IMR-90 (cell line): ENCODE data around the gene RERE.

Experiments
- CEBPB ChIP-seq: IDR thresholded peaks from 2 replicates; pipeline ENCODE4 v1.6.1; 2012; ENCODE audit warnings: low read depth, low read length, improper control_type of control experiment
- POLR2A ChIP-seq: IDR thresholded peaks from 2 replicates; pipeline ENCODE4 v1.6.1; 2012; ENCODE audit warnings: mild to moderate bottlenecking, low read depth, low read length
- RAD21 ChIP-seq: IDR thresholded peaks from 2 replicates; pipeline ENCODE4 v1.6.1; 2012; ENCODE audit warnings: low read length, improper control_type of control experiment
- RFX5 ChIP-seq: IDR thresholded peaks from 2 replicates; pipeline ENCODE4 v1.8.0; 2012; ENCODE audit warnings: low read depth, mild to moderate bottlenecking, low read length, moderate library complexity
- SMC3 ChIP-seq: fragments of 150-350 bp; IDR thresholded peaks from 2 replicates; pipeline ENCODE4 v1.6.1; 2016; ENCODE audit warnings: low read depth, mild to moderate bottlenecking, antibody characterized with exemption, low read length, moderate library complexity
- USF2 ChIP-seq: fragments of 150-350 bp; IDR thresholded peaks from 2 replicates; pipeline ENCODE4 v1.6.1; 2017; ENCODE audit warnings: mild to moderate bottlenecking, antibody characterized with exemption, low read length, low read depth
- TF ChIP-seq, protein P1 (sequence below): conservative IDR thresholded peaks from 2 replicates; pipeline ENCODE4 v1.5.1; 2012; ENCODE audit warnings: mild to moderate bottlenecking, low read depth, low read length, improper control_type of control experiment
- TF ChIP-seq, protein P2 (sequence below): fragments of 150-350 bp; IDR thresholded peaks from 2 replicates; pipeline ENCODE4 v1.6.1; 2016; ENCODE audit warnings: low read depth, mild to moderate bottlenecking, low read length, moderate library complexity, borderline replicate concordance

DNA sequence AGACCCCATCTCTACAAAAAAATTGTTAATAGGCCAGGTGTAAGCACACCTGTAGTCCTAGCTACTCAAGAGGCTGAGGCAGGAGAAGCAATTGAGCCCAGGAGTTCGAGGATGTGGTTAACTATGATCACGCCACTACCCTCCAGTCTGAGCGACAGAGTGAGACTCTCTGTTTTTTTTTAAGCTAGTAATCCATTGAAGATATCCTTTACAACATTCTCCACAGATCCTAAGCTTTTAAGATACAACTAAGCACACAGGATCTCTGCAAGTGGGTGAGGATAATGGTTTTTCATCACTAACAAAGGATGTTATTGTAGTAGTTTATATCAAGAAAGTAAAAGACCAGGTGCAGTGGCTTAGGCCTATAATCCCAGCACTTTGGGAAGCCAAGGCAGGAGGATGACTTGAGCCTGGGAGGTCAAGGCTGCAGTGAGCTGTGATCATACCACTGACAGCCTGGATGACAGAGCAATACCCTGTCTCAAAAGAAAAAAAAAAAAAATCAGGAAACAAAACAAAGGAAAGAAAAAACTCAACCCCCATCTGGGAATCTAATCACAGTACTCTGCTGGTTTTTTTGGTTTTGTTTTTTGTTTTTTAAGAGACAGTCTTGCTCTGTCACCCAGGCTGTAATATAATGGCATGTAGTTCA is 166.1 kb downstream of the RERE start:
- TF ChIP-seq, protein P1, sequence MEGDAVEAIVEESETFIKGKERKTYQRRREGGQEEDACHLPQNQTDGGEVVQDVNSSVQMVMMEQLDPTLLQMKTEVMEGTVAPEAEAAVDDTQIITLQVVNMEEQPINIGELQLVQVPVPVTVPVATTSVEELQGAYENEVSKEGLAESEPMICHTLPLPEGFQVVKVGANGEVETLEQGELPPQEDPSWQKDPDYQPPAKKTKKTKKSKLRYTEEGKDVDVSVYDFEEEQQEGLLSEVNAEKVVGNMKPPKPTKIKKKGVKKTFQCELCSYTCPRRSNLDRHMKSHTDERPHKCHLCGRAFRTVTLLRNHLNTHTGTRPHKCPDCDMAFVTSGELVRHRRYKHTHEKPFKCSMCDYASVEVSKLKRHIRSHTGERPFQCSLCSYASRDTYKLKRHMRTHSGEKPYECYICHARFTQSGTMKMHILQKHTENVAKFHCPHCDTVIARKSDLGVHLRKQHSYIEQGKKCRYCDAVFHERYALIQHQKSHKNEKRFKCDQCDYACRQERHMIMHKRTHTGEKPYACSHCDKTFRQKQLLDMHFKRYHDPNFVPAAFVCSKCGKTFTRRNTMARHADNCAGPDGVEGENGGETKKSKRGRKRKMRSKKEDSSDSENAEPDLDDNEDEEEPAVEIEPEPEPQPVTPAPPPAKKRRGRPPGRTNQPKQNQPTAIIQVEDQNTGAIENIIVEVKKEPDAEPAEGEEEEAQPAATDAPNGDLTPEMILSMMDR, result no peak
- TF ChIP-seq, protein P2, sequence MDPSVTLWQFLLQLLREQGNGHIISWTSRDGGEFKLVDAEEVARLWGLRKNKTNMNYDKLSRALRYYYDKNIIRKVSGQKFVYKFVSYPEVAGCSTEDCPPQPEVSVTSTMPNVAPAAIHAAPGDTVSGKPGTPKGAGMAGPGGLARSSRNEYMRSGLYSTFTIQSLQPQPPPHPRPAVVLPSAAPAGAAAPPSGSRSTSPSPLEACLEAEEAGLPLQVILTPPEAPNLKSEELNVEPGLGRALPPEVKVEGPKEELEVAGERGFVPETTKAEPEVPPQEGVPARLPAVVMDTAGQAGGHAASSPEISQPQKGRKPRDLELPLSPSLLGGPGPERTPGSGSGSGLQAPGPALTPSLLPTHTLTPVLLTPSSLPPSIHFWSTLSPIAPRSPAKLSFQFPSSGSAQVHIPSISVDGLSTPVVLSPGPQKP, result no peak
- TF ChIP-seq CEBPB, result no peak
- TF ChIP-seq RAD21, result no peak
- no peak for TF ChIP-seq POLR2A
- TF ChIP-seq USF2, result no peak
- no peak for TF ChIP-seq SMC3
- TF ChIP-seq RFX5, result no peak
